ENCODE data around the gene DNM2.

The DNM2 gene

GRCh38 chr19:10758978-10759377, 41.1 kb downstream of the DNM2 start:
- H3K4me3 ChIP-seq (ENCODE audit: low read depth, low read length), result no peak overlapping the region
- H3K4me2 ChIP-seq (ENCODE audit: low read length), result no peak overlapping the region
- no peak overlapping the region for H2BK5ac ChIP-seq (ENCODE audit: low read depth, low read length, poor library complexity)
- no peak overlapping the region for H2AK5ac ChIP-seq (ENCODE audit: low read length)
- H2BK12ac ChIP-seq (ENCODE audit: low read length), result no peak overlapping the region
- no CpG with 5 or more reads among the region's 5 CpGs for WGBS (ENCODE audit: extremely low coverage, insufficient coverage, insufficient read length)
- H3K9me3 ChIP-seq (ENCODE audit: insufficient read depth, low read depth, low read length), result no peaks in the 10 kb centered on the region
- H3K23ac ChIP-seq (ENCODE audit: low read length), result no peak overlapping the region
- no peaks in the 10 kb centered on the region for H3K79me1 ChIP-seq (ENCODE audit: low read length)
- no peaks in the 10 kb centered on the region for H3K27me3 ChIP-seq (ENCODE audit: insufficient read depth, low read length)
- H3K14ac ChIP-seq (ENCODE audit: low read length), result no peak overlapping the region
- no peak overlapping the region for H3K9ac ChIP-seq (ENCODE audit: low read length)
- no peak overlapping the region for H3K18ac ChIP-seq (ENCODE audit: low read length)
- H3K27ac ChIP-seq (ENCODE audit: low read depth, low read length), result no peak overlapping the region
- H3K36me3 ChIP-seq (ENCODE audit: control insufficient read depth in 1 of 2, insufficient read depth in 2 of 2, low read length in 2 of 2), result peaks cover 10 to 21% of the 10 kb centered on the region in 2 experiments
- no peaks in the 10 kb centered on the region for H3K79me2 ChIP-seq (ENCODE audit: control insufficient read depth, insufficient read depth, low read length, poor library complexity)
- no peak overlapping the region for H2AFZ ChIP-seq (ENCODE audit: insufficient read depth, low read length, poor library complexity)
- no peak overlapping the region for H3K4ac ChIP-seq (ENCODE audit: low read depth, low read length)
- no peak overlapping the region for H4K91ac ChIP-seq (ENCODE audit: low read depth, low read length)
- no peak overlapping the region for H2BK120ac ChIP-seq (ENCODE audit: insufficient read depth, low read length, poor library complexity)
- DNase-seq, result no peak
- no peak overlapping the region for H4K8ac ChIP-seq (ENCODE audit: low read depth, low read length)
- H3K4me1 ChIP-seq (ENCODE audit: control insufficient read depth in 1 of 2, insufficient read depth in 2 of 2, low read length in 2 of 2), result peaks cover 15 to 23% of the 10 kb centered on the region in 2 experiments
- H4K12ac ChIP-seq (ENCODE audit: low read depth, low read length), result no peak overlapping the region

- no peak overlapping the region for H3K27ac ChIP-seq (ENCODE audit: low read depth, low read length)
- peaks cover 15 to 21% of the 10 kb centered on the region in 2 experiments for H3K36me3 ChIP-seq (ENCODE audit: control insufficient read depth in 1 of 2, insufficient read depth in 2 of 2, low read length in 2 of 2)
- no peak overlapping the region for H2BK120ac ChIP-seq (ENCODE audit: insufficient read depth, low read length, poor library complexity)
- H3K79me2 ChIP-seq (ENCODE audit: control insufficient read depth, insufficient read depth, low read length, poor library complexity), result no peaks in the 10 kb centered on the region
- H3K4me2 ChIP-seq (ENCODE audit: low read length), result no peak overlapping the region
- no peak overlapping the region for H3K23ac ChIP-seq (ENCODE audit: low read length)
- H3K14ac ChIP-seq (ENCODE audit: low read length), result no peak overlapping the region
- peak; percentile 31 to 40 for DNase-seq
- H3K27me3 ChIP-seq (ENCODE audit: insufficient read depth, low read length), result no peaks in the 10 kb centered on the region
- no peak overlapping the region for H4K8ac ChIP-seq (ENCODE audit: low read depth, low read length)
- H2BK12ac ChIP-seq (ENCODE audit: low read length), result no peak overlapping the region
- no peaks in the 10 kb centered on the region for H3K79me1 ChIP-seq (ENCODE audit: low read length)
- H2AK5ac ChIP-seq (ENCODE audit: low read length), result no peak overlapping the region
- no peaks in the 10 kb centered on the region for H3K9me3 ChIP-seq (ENCODE audit: insufficient read depth, low read depth, low read length)
- no CpG with 5 or more reads among the region's 17 CpGs for WGBS (ENCODE audit: extremely low coverage, insufficient coverage, insufficient read length)
- no peak overlapping the region for H4K91ac ChIP-seq (ENCODE audit: low read depth, low read length)
- H3K4me3 ChIP-seq (ENCODE audit: low read depth, low read length), result no peak overlapping the region
- H3K9ac ChIP-seq (ENCODE audit: low read length), result no peak overlapping the region
- H3K4me1 ChIP-seq (ENCODE audit: control insufficient read depth in 1 of 2, insufficient read depth in 2 of 2, low read length in 2 of 2), result peaks cover 11 to 17% of the 10 kb centered on the region in 2 experiments
- H3K18ac ChIP-seq (ENCODE audit: low read length), result no peak overlapping the region
- H4K12ac ChIP-seq (ENCODE audit: low read depth, low read length), result no peak overlapping the region
- no peak overlapping the region for H2BK5ac ChIP-seq (ENCODE audit: low read depth, low read length, poor library complexity)
- H2AFZ ChIP-seq (ENCODE audit: insufficient read depth, low read length, poor library complexity), result no peak overlapping the region
- H3K4ac ChIP-seq (ENCODE audit: low read depth, low read length), result no peak overlapping the region
Measured at GRCh38 chr19:10760273-10760944, 42.5 kb downstream of the DNM2 start.

- Histone ChIP-seq H2BK120ac (ENCODE audit: insufficient read depth, low read length, poor library complexity) (no peak overlapping the region), H2BK5ac (ENCODE audit: low read depth, low read length, poor library complexity) (no peak overlapping the region), H4K8ac (ENCODE audit: low read depth, low read length) (no peak overlapping the region), H3K9ac (ENCODE audit: low read length) (no peak overlapping the region), H4K12ac (ENCODE audit: low read depth, low read length) (no peak overlapping the region), H3K4me3 (ENCODE audit: low read depth, low read length) (no peak overlapping the region), H2AFZ (ENCODE audit: insufficient read depth, low read length, poor library complexity) (no peak overlapping the region), H4K91ac (ENCODE audit: low read depth, low read length) (no peak overlapping the region), H3K79me2 (ENCODE audit: control insufficient read depth, insufficient read depth, low read length, poor library complexity) (no peaks in the 10 kb centered on the region), H3K4me1 (ENCODE audit: control insufficient read depth in 1 of 2, insufficient read depth in 2 of 2, low read length in 2 of 2) (peaks cover 6 to 7% of the 10 kb centered on the region in 2 experiments), H3K14ac (ENCODE audit: low read length) (no peak overlapping the region), H3K27me3 (ENCODE audit: insufficient read depth, low read length) (no peaks in the 10 kb centered on the region), H3K4ac (ENCODE audit: low read depth, low read length) (no peak overlapping the region), H3K18ac (ENCODE audit: low read length) (no peak overlapping the region), H3K4me2 (ENCODE audit: low read length) (no peak overlapping the region), H3K79me1 (ENCODE audit: low read length) (no peaks in the 10 kb centered on the region), H3K9me3 (ENCODE audit: insufficient read depth, low read depth, low read length) (no peaks in the 10 kb centered on the region), H3K23ac (ENCODE audit: low read length) (no peak overlapping the region), H2AK5ac (ENCODE audit: low read length) (no peak overlapping the region), H3K27ac (ENCODE audit: low read depth, low read length) (no peak overlapping the region), H3K36me3 (ENCODE audit: control insufficient read depth in 1 of 2, insufficient read depth in 2 of 2, low read length in 2 of 2) (peaks cover 19 to 21% of the 10 kb centered on the region in 2 experiments), H2BK12ac (ENCODE audit: low read length) (no peak overlapping the region)
- WGBS (ENCODE audit: extremely low coverage, insufficient coverage, insufficient read length), result no CpG with 5 or more reads among the region's 19 CpGs
- no peak for DNase-seq
Measured at GRCh38 chr19:10761443-10762250, 43.8 kb downstream of the DNM2 start.

GRCh38 chr19:10762656-10763055, 44.8 kb downstream of the DNM2 start:
- WGBS (ENCODE audit: extremely low coverage, insufficient coverage, insufficient read length), result no CpG with 5 or more reads among the region's 1 CpG
- no peak overlapping the region for H2BK120ac ChIP-seq (ENCODE audit: insufficient read depth, low read length, poor library complexity)
- H2AFZ ChIP-seq (ENCODE audit: insufficient read depth, low read length, poor library complexity), result no peak overlapping the region

More at GRCh38 chr19:10762656-10763055, 44.8 kb downstream of the DNM2 start:
- no peak overlapping the region for H4K12ac ChIP-seq (ENCODE audit: low read depth, low read length)
- no peak overlapping the region for H3K9ac ChIP-seq (ENCODE audit: low read length)
- no peak overlapping the region for H2BK12ac ChIP-seq (ENCODE audit: low read length)
- peaks cover 6 to 7% of the 10 kb centered on the region in 2 experiments for H3K4me1 ChIP-seq (ENCODE audit: control insufficient read depth in 1 of 2, insufficient read depth in 2 of 2, low read length in 2 of 2)
- H2BK5ac ChIP-seq (ENCODE audit: low read depth, low read length, poor library complexity), result no peak overlapping the region
- no peaks in the 10 kb centered on the region for H3K9me3 ChIP-seq (ENCODE audit: insufficient read depth, low read depth, low read length)
- no peak overlapping the region for H3K14ac ChIP-seq (ENCODE audit: low read length)
- no peak overlapping the region for H3K18ac ChIP-seq (ENCODE audit: low read length)
- H4K8ac ChIP-seq (ENCODE audit: low read depth, low read length), result no peak overlapping the region
- H4K91ac ChIP-seq (ENCODE audit: low read depth, low read length), result no peak overlapping the region
- no peak overlapping the region for H3K27ac ChIP-seq (ENCODE audit: low read depth, low read length)
- no peaks in the 10 kb centered on the region for H3K79me1 ChIP-seq (ENCODE audit: low read length)
- H3K23ac ChIP-seq (ENCODE audit: low read length), result no peak overlapping the region
- H3K27me3 ChIP-seq (ENCODE audit: insufficient read depth, low read length), result no peaks in the 10 kb centered on the region
- no peak overlapping the region for H3K4me3 ChIP-seq (ENCODE audit: low read depth, low read length)
- H3K4ac ChIP-seq (ENCODE audit: low read depth, low read length), result no peak overlapping the region
- DNase-seq, result peak in 1 of 2 donors; percentile 49
- H3K4me2 ChIP-seq (ENCODE audit: low read length), result no peak overlapping the region
- H3K79me2 ChIP-seq (ENCODE audit: control insufficient read depth, insufficient read depth, low read length, poor library complexity), result no peaks in the 10 kb centered on the region
- peaks cover 19 to 21% of the 10 kb centered on the region in 2 experiments for H3K36me3 ChIP-seq (ENCODE audit: control insufficient read depth in 1 of 2, insufficient read depth in 2 of 2, low read length in 2 of 2)
- H2AK5ac ChIP-seq (ENCODE audit: low read length), result no peak overlapping the region
